GM19043 (cell line): ENCODE data around the gene PRCD.
"Not testable (repeated sequence)": the region's sequence is repeated elsewhere in the genome, so short reads cannot be mapped to it uniquely, and the experiment has no call there.

Experiments
- ATAC-seq: cut with Tn5 transposase; IDR thresholded peaks from one replicate; pipeline ENCODE4 v1.9.1; 2021; ENCODE audit warnings: low read depth; ENCODE audit not compliant: unreplicated experiment

PRCD gene

DNA sequence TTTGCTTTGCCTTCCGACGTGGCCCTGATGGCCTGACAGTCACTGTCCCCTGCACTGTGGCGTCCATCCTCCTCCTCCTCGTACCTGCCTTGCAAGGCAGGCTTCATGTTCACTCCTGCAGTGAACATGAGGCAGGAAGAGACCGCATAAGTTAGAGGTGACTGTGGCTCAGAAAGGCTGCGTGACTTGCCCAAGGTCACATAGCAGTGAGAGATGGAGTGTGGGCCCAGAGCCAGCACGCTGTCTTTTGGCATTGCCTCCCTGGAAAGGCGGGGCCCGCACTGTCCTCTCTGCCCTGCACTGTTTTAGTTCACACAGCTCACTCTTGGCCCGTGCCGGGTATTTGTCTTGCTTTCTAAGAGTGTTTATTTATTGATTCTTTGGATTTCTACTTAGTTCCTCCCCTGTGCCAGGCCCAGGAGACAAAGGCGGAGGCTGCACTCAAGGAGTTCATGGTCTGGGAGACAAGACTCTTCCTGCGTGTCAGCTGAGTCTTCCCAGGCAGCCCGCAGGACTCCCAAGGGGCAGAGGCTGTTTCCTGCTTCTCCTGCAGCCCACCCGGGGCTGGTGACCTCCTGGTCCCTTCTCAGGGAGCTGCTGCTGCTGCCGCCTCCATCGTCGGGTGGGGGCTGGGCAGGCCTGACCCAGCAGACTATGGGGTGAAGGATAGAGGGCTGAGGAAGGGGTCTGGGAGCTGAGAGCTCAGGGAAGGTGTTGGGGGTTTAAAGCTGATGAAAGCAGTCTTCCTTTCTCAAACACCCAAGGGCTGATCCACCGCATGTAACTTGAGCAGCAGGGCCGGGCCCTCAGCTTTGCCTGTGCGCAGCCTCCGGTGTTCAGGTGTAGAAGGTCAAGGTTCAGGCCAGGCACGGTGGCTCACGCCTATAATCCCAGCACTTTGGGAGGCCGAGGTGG lies 15.0 kb upstream of the PRCD start:
- ATAC-seq = no peak

DNA sequence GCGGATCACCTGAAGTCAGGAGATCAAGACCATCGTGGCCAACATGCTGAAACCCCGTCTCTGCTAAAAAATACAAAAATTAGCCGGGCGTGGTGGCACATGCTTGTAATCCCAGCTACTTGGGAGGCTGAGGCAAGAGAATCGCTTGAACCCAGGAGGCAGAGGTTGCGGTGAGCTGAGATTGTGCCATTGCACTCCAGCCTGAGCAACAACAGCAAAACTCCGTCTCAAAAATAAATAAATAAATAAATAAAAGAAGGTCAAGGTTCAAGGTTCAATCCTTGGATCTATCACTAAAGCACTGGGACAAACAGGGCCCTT lies 14.4 kb upstream of the PRCD start:
- ATAC-seq = not testable (repeated sequence)

DNA sequence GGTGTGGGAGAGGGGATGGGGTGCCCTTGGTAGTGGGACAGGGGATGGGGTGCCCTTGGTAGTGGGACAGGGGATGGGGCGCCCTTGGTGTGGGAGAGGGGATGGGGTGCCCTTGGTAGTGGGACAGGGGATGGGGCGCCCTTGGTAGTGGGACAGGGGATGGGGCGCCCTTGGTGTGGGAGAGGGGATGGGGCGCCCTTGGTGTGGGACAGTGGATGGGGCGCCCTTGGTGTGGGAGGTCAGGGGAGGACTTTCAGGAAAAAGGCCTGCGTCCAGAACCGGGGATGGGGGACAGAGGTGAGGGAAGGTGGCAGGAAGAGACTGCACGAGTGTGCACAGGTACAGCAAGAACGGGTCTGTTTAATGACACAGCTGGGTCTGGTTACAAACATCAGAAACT lies 12.8 kb upstream of the PRCD start:
- not testable (repeated sequence) for ATAC-seq

DNA sequence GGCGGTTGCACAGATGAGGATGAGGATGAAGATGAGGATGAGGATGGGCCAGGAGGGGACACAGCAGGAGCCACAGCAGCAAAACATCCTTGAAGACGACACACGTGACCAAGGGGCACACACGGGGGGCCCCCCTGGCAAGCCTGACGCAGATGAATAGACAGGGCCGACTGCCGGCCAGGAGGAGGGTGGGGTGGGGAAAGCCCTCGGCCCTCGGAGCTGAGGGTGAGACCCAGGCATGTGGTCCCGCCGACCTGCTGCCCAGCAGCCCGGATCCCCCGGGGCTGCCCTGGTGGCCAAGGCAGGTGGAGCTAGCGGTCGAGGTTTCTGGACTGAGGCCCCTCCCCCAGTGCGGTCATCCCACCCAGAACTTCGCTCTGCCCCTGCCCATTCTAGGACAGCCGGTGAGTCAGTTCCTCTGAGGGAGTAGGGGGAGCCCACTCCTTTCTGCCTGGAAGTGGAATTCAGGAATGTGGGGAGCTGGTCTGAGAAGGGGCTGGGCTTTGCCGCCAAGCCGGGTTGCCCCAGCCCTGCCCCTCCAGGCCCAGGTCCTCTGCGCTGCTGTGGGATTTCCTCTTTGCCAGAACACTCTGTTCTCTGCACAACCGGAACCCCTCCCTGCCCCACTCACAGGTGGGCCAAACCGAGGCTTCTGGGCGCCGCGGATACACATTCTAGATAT lies 12.3 kb upstream of the PRCD start:
- no peak for ATAC-seq

DNA sequence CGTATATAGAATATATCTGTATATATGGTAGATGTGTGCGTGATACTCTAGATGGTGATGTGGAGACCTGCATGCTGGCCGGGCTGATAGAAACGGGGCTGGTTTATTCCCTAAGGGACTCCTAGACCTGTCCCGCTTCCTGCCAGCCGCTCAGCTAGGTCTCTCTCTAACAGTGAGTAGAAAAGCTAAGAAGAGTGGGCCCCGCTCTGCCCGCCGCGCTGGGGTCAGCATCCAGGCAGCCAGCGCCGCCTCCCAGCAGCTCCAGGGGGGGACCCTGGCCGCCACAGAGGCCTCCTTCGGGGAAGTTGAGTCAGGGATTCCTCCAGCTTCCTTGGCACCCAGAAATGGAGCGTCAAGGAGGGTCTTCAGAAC lies 11.7 kb upstream of the PRCD start:
- ATAC-seq = no peak

DNA sequence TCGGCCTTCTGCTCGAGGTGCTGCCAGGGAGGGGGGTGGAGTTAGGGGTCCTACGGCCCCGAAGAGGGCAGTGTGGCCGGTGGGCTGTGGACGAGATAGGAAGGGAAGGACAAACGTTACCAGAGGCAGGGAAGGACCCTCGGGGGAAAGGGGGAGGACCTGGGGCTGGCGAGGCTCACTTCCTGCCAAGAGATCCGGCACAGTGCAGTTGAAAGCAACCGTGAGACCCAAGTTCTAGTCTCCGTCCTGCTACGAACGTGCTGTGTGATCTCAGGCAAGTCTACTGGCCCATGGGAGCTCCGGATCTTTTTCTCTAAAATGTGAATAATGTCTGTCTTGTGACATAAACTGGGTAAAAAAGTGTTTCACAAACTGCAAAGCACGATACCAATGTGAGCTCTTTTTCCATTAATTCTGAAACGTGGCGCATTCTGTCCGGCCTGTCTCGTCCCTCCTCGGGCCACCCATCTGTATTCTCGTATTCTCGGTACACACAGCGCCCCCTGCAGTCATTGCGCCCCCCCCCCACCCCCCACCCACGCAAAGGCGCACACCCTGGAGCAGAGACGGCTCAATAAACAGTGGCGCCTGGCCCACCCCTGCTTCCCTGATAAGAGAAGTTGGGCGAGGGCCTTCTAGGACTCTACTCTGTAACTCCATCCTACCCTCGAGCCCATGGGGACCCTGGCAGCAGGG lies 11.2 kb upstream of the PRCD start:
- ATAC-seq = no peak

DNA sequence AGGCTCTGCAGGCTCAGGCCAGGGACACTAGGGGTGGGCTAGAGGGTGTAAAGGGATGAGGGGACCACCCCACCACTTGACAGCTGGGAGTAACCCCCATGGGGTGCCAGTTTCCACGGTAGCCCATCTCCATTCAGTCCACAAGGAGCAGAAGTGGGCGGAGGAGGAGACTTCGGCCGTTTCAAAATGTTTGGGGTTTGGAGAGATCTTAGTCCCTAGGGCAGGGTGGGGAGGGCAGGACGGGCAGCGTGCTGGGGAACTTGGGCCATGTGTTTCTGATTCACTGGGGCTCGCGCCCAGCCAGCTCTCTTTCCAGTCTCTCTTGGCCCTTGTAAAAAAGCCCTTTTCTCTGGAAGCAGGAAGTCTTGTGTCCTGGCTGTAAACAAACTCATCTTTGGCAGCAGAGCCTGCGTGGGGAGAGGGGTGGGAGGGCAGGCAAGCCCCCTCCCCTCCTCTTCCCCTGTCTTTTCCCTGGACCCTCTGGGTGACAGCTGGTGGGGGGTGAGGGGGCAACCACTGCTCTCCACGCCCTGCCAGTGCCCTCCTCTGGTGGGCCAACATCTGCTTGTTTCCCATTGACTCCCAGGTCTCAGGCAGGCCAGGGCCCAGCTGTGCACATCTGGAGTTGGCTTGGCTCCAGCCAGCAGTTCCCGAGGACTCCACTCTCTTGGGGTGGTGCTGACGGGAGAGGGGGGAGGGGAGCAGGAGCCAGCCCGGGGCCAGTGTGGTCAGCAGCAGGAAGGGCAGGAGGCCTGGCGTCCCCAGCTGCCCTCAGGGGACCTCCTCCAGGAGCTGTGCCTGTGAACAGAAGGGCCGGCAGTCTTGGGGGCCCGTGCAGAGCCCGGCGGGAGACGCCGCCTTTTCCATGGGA lies 10.4 kb upstream of the PRCD start:
- ATAC-seq = no peak

DNA sequence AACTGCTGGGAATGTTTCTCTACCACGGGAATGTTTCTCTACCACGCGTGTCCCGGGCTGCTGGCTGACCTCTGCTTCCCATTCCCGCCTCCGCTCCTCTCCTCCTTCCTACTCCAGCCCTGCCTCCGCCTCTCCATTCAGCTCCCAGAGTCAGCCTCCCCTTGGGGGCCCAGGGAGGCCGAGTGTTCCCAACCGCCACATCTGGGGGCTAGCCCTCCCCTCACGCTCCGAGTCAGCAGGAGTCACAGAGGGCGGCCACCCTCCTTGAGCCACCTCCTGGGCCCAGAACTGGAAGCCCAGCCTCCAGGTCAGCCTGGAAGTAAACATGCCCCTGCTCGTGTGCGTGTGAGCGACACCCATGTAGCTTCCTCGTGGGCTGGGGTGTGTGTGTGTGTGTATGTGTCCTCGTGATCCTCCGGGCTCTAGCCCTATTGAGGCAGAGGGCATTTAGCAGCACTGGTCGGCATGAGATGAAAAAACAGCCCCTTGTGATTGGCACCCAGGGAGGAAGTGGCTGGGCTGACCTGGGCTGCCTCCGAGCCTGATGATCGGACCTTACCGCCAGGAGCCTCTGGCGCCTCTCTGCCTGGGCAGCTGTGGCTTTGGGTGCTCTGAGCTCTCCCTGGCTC lies 9.6 kb upstream of the PRCD start:
- ATAC-seq = no peak

DNA sequence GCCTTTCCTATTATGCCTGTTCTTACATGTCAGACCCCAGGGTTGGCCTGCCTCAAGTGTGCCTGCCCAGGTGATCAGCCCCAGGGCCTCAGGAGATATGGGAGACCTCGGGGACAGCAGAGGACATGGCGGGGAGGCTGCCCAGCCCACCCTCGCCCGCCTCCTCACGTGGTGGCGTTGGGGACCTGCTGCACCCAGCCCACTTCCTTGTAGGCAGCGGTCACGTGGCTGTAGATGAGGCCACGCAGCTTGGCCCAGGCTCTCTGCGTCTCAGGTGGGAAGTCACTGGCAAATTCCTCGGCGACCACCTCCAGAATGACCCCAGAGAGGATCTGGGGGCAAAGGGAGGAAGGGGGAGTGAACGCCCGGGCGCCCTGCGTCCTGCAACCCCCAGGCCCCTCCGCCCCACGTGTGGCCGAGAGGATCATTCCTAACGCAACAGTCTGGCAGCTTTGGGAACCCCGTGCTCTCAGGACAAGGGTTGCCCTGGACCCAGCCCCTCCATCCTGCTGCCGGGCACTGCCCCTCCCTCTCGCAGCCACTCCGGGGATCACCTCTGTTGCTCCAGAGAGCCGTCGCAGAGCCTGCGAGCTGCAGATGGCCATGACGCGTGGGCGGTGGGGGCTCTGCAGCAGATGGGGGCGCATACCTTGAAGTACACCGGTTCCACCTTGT lies 8.9 kb upstream of the PRCD start:
- ATAC-seq = no peak

DNA sequence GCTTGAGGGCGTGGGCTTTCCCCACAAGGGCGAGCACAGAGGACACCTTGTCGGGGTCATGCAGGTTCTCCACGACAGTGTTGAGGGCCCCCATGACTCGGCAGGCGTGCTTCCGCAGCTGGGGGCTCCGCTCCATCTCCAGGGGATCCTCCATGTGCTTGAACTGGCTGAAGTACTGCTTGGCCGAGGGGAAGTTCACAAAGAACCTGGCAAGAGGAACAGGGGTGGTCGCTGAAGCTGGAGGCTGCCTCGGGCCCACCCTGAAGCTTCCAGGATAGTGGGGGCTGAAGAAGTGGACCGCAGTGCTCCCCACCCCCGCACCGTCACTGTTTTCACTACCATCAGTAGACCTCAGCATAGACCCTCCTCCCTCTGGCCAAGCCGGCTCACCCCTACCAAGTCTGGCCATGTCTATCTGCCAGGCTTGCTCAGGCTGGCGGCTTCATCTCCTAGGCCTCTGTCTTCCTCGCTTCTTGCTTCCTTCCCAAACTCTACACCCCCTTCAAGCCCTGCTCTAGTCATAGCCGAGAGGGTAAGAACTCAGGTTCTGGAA lies 8.3 kb upstream of the PRCD start:
- no peak for ATAC-seq

DNA sequence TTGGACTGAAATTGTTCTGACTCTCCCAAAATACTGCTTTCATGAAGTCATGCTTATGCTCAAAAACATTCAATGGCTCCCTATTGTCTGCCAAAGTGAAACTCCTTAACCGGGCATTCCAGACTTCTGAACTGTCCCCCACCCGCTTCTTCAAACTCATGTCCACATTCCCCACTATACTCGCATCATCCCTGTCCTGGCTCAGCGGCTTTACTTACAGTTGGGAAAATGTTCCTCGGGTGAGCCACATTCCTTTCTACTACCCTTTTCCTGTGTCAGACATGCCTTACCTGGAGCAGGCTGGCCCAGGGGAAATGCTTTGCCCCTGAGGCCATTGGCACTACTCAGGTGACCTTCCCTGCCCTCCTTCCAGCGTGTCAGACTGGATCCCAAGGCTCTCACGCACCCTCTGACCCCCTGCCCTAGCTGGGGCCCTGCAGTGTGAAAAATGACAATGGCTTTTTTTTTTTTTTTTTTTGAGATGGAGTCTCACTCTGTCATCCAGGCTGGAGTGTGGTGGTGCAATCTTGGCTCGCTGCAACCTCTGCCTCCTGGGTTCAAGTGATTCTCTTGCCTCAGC lies 7.7 kb upstream of the PRCD start:
- ATAC-seq = no peak

DNA sequence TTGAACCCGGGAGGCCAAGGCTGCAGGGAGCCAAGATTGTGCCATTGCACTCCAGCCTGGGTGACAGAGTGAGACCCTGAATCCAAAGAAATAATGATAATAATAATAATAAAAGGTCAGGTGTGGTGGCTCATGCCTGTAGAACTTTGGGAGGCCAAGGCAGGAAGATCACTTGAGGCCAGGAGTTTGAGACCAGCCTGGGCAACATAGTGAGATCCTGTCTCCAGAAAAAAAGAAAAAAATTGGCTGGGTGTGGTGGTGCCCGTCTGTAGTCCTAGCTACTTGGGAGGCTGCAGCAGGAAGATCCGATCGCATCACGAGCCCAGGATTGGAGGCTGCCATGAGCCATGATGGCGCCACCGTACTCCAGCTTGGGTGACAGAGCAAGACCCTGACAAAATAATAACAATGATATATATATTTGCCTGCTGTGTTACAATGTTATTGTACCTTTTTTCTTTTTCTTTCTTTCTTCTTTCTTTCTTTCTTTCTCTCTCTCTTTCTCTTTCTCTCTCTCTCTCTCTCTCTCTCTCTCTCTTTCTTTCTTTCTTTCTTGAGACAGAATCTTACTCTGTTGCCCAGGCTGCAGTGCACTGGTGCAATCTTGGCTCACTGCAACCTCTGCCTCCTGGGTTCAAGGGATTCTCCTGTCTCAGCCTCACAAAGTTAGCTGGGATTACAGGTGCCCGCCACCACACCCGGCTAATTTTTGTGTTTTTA lies 6.0 kb upstream of the PRCD start:
- ATAC-seq = not testable (repeated sequence)

DNA sequence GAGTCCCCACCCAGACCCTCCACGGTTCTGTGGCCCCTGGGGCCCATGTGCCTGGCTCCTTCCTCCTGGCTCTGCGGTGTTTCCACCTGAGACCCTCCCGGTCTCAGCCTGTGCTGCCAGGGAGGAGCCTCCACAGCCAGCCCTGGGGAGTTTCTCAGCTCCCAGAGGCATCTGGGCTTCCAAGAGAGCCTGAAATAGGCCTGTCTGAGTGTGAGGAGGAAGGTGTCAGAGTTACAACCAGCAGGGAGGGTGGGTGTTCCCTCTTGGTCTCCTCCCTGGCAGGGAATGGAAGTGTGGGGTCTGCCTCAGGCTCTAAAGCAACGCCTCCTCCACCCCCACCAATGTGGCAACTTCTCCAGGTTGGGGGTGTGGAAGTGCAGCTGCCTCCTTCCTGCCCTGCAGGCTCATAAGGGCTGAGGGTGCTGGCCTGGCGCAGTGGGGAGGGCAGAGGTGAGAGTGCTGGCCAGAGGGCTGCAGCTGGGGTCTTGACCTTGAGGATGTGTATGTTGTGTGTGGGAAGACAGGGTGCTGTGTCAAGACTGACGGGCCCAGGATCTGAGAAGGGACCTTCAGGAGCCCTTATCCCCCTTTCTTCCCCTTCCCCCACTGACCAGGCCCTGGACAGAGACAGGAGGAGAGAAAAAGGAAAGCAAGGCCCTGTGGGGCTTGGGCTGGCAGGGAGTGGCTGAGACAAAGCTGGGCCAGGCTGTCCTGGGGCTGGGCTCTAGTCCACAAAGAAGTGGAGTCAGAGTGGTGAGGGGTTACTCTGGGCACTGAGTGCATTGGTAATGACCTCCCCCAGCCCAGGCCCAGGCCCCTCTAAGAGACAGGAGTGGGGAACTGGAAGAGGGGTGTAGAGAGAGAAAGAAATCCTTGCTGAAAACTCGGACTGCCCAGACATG lies 4.8 kb upstream of the PRCD start:
- ATAC-seq = no peak

DNA sequence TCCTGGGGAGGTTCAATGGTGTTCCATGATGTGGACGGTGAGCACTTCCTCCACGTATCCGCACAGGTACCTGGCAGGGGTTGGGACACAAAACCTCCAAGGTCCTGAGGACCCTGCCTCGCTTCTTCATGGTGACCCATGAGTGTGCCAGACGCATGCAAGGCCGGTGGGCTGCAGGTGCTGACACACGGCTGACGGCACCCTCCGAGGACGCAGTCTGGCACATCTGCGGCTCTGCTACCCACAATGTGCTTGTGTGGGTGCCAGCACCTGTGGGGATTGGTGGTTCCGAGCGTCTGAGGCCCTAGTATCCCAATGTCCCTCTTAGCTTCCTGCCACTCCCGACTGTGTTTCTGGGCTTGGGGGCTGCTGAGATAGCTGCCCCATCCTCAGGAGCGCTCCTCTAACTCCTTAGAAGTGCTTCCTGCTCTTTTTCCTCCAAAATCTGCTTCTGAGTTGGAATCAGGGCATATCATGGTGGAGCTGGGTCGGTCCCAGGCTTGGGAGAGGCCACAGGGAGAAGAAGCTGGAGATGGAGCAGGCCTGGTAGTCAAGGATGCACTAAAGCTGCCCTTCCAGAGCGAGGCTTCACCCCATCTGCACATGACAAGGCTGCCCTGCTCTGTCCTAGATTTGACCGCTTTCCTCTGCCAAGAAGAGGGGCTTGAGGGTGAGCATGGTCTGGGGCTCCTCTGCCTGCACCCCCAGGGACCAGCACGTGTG lies 3.9 kb upstream of the PRCD start:
- ATAC-seq = no peak

DNA sequence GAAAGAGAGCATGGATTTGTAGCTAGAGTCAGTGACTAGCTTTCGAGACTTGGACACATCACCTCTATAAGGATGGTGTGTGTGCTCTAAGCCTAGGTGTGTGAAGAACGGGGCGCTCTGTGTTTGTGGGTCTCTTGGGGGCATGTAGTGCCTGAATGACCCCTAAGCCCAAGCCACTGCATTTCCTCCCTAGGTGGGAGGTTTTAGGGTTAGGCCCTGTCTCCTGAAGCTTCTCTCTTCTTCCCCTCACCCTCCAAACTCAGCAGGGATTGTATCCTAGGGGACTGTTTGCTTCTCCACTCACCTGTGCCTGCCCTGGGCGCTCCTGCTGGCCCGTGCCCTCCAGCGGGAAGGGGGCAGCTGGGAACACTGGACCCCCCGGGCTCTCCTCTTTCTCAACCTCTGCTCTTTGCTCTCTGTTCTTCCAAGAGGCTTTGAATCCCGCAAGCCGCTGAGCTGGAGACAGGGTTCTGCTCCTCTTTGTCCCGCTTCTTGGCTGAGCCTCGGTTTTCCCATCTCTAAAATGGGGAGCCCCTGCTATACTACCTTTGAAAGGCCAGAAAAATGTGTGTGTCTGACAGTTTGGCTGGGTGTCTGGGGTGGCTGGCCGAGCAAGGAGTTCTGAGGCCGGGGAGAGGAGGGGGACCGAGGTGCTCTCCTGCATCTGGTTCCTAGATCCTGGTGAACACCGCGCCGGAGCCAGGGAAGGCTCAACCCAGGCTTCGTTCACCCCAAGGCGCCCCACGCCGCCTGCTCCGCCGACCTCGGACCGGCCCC lies 3.1 kb upstream of the PRCD start:
- no peak for ATAC-seq

DNA sequence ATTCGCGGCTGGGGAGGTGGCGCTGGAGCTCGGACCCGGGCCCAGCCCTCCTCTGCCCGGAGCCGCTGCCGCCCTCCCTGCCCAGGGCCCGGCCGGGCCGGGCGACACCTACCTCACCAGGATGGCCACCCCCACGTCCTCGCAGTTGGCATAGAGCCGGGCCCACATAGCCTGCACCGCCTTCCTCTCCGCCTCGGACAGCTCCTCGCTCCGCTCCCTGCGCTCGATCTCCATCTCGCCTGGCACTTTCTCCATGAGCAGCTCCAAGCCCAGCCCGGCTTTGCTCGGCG lies 2.6 kb upstream of the PRCD start:
- no peak for ATAC-seq
